Activated CD8-positive, alpha-beta memory T cell treated with anti-CD3 and anti-CD28 coated beads, Interleukin-2, amount 10 ng/mL, durations not matched to agents 7 days and 5 days (primary cell): ENCODE data around the gene FOXP4. TPM values are rescaled to one million over a fixed set of nuclear protein-coding genes. Genes with fewer than 3 reads are reported as not detected.
A peak's percentile ranks its signal among the peaks of the same experiment; 100 is the strongest.

Source experiments
- ATAC-seq: fragments of 150-1000 bp; cut with Tn5 transposase; one replicate; pipeline ENCODE4 v1.10.0; 2021; ENCODE audit warnings: moderate library complexity
- CTCF ChIA-PET: fragments of 350-600 bp; sonication (Branson Sonifier 250); formaldehyde crosslinking; loops from one replicate; lab custom pipeline; 2021; ENCODE audit warnings: antibody characterized with exemption; lab: Charles Lee
- DNase-seq: peaks from one replicate; pipeline ENCODE4 v3.0.0-alpha.2; 2020
- H3K27ac Mint-ChIP-seq: one replicate; pipeline ENCODE4 v1.8.0; 2021; ENCODE audit warnings: mild to moderate bottlenecking, mixed read lengths
- H3K27me3 Mint-ChIP-seq: one replicate; pipeline ENCODE4 v1.8.0; 2021; ENCODE audit warnings: mixed read lengths
- H3K36me3 Mint-ChIP-seq: one replicate; pipeline ENCODE4 v1.8.0; 2021; ENCODE audit warnings: mild to moderate bottlenecking, mixed read lengths
- H3K4me1 Mint-ChIP-seq: one replicate; pipeline ENCODE4 v1.8.0; 2021; ENCODE audit warnings: mixed read lengths
- H3K4me3 Mint-ChIP-seq: one replicate; pipeline ENCODE4 v1.8.0; 2021; ENCODE audit warnings: mild to moderate bottlenecking, moderate library complexity, mixed read lengths
- H3K9me3 Mint-ChIP-seq: one replicate; pipeline ENCODE4 v1.8.0; 2022; ENCODE audit warnings: low read depth, mixed read lengths
- total RNA-seq, 2 experiments: library from RNA; stranded (reverse); gene quantifications; one replicate each; pipeline ENCODE4 v1.2.3, GENCODE V29; 2021

FOXP4 gene
- total RNA-seq, 2 experiments from 2014 or later: 6.5 to 7.7 TPM

DNA sequence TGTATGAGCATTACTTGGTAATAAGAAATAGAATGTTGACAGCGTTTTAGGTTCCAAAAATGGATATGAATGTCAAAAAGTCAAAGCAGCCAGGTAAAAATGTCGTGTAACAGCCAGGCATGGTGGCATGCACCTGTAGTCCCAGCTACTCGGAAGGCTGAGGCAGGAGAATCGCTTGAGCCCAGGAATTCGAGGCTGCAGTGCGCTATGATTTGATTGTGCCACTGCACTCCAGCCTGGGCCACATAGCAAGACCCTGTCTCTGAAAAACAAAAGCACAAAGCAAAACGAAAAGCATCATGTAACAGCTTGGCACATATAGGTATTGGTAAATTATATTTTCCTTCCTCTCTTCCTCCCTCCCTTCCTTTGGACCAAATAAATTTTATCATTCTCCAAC, 16.2 kb upstream of the FOXP4 start:
- DNase-seq: no peak
- peaks cover 23% of the 10 kb centered on the region for H3K4me1 Mint-ChIP-seq
- H3K27me3 Mint-ChIP-seq: peaks cover 59% of the 10 kb centered on the region
- ATAC-seq: no peak
- no peak overlapping the region for H3K4me3 Mint-ChIP-seq
- CTCF ChIA-PET: interaction anchor here (0.8 kb wide), 1 partner anchor 161 kb away, joined by 3 read pairs; no protein-coding TSS in a partner anchor
- H3K36me3 Mint-ChIP-seq: no peaks in the 10 kb centered on the region
- no peaks in the 10 kb centered on the region for H3K9me3 Mint-ChIP-seq
- H3K27ac Mint-ChIP-seq: no peak overlapping the region

DNA sequence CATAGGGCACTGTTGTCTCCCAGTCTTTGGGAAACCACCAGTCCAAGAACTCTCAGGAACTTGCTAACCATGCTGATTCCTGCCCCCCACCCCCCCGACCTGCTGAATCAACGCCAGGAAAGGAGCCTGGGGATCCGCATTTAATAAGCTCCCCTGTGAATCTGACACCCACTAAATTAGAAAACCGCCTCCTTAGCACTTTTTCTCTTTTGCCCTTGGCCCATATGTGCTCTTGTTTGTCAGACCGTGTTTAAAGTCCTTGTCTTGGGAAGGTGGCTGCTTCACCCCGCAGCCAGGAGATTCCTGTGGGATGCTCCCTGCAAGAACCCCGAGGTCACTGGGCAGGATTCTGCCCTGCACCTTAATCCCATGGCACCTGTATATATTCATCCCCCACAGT, 15.7 kb upstream of the FOXP4 start:
- H3K4me3 Mint-ChIP-seq: no peak overlapping the region
- no peak overlapping the region for H3K27ac Mint-ChIP-seq
- ATAC-seq (no peak), DNase-seq (no peak)
- CTCF ChIA-PET: no interaction called here
- no peaks in the 10 kb centered on the region for H3K9me3 Mint-ChIP-seq
- H3K27me3 Mint-ChIP-seq: peaks cover 62% of the 10 kb centered on the region
- peaks cover 23% of the 10 kb centered on the region for H3K4me1 Mint-ChIP-seq
- no peaks in the 10 kb centered on the region for H3K36me3 Mint-ChIP-seq

DNA sequence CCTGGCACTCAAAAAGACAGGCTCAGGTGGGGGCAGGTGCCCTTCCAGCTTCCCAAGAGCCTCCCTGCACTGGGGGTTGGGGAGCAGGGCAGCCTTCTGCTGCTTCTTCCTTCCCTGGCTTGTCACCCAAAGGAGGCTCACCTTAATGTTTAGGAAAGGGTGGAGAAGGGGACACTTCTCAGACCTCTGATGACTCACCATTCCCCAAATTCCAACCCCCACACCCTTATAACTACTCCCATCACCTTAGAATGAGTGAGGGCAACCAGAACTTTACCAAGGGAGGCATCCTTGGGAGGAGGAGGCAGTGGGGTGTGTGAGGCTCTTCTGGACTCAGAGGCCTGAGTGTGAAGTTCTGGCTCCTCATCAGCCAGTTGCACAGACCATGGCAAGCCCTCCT, 15.2 kb upstream of the FOXP4 start:
- CTCF ChIA-PET: interaction anchor here (1.2 kb wide), 1 partner anchor 152 kb away, joined by 3 read pairs; no protein-coding TSS in a partner anchor
- H3K27ac Mint-ChIP-seq: no peak overlapping the region
- H3K4me1 Mint-ChIP-seq: peaks cover 23% of the 10 kb centered on the region
- no peak for ATAC-seq
- DNase-seq: no peak
- H3K36me3 Mint-ChIP-seq: no peaks in the 10 kb centered on the region
- no peaks in the 10 kb centered on the region for H3K9me3 Mint-ChIP-seq
- peaks cover 65% of the 10 kb centered on the region for H3K27me3 Mint-ChIP-seq
- no peak overlapping the region for H3K4me3 Mint-ChIP-seq

DNA sequence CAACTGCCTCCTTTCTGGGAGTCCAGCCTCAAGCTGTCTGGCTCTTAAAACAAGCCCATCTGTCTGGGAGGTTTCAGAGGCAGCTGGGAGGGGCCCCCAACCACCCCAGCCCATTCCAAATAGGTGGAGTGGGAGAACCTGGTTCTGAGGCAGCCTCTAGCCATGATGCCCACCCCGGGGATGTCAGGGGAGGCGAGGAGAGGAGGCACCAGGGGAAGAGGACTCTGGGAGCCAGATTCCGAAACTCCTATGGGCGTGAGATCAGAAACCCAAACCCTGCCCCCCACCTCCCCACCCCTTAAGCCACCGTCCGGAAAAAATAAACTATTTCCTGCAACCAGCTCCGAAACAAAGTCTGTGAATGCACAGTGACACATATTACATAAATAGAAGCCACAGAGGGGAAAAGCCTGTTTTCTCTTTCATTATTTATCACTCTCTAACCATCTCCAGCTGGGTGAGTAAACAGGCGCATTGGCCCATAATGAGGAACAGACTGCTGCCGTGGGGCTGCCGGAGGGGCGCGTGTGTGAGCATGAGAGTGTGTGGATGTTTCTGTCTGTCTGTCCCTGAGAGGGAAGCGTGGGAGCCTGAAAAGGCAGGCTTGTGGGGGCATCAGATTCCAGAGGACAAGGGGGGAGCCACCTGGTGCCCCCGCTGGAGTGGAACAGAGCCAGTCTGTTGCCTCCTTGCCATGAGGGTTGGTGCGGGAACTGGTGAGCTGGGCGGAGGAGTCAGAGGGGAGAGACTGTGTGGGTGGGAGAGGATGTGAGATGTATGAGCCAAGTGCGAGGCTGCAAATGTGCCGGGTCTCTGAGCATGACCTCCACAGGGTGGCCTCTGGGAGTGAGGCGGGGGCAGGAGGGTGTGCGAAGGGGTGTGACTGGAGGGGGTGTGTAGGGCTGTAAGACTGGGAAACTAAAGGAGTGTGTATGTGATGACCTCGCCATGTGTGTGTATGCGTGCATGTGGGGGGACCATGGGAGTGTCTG, 14.3 kb upstream of the FOXP4 start:
- H3K27ac Mint-ChIP-seq: peak overlapping the region; percentile 4
- no peaks in the 10 kb centered on the region for H3K36me3 Mint-ChIP-seq
- DNase-seq (peak; percentile 77), ATAC-seq (peak; percentile 88)
- CTCF ChIA-PET: interaction anchor here (1.2 to 1.8 kb wide), 2 partner anchors 29 to 152 kb away, joined by 3 to 6 read pairs; no protein-coding TSS in a partner anchor
- no peaks in the 10 kb centered on the region for H3K9me3 Mint-ChIP-seq
- peak overlapping the region; percentile 9 for H3K4me3 Mint-ChIP-seq
- peaks cover 23% of the 10 kb centered on the region for H3K4me1 Mint-ChIP-seq
- peaks cover 71% of the 10 kb centered on the region for H3K27me3 Mint-ChIP-seq

DNA sequence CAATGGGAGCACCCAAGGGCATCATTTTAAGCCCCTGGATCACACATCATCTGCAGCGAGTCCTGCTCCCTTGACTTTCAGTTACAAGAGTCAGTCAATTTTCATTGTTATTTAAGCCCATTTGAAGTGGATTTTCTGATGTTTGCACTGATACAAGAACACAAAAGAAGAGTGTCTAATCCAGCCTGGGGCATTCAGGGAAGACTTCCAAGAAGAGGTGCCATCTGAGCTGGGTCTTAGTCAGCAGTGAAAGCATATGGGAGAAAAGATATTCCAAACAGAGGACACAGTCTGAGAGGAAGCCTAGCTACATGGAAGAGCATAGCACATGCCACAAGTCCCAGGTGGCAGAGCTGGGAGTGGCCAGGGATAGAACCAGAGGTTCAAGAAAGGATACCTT, 10.4 kb upstream of the FOXP4 start:
- peaks cover 23% of the 10 kb centered on the region for H3K4me1 Mint-ChIP-seq
- H3K36me3 Mint-ChIP-seq: no peaks in the 10 kb centered on the region
- peaks cover 80% of the 10 kb centered on the region for H3K27me3 Mint-ChIP-seq
- H3K4me3 Mint-ChIP-seq: no peak overlapping the region
- no peaks in the 10 kb centered on the region for H3K9me3 Mint-ChIP-seq
- ATAC-seq: no peak
- H3K27ac Mint-ChIP-seq: no peak overlapping the region
- no peak for DNase-seq
- CTCF ChIA-PET: no interaction called here

DNA sequence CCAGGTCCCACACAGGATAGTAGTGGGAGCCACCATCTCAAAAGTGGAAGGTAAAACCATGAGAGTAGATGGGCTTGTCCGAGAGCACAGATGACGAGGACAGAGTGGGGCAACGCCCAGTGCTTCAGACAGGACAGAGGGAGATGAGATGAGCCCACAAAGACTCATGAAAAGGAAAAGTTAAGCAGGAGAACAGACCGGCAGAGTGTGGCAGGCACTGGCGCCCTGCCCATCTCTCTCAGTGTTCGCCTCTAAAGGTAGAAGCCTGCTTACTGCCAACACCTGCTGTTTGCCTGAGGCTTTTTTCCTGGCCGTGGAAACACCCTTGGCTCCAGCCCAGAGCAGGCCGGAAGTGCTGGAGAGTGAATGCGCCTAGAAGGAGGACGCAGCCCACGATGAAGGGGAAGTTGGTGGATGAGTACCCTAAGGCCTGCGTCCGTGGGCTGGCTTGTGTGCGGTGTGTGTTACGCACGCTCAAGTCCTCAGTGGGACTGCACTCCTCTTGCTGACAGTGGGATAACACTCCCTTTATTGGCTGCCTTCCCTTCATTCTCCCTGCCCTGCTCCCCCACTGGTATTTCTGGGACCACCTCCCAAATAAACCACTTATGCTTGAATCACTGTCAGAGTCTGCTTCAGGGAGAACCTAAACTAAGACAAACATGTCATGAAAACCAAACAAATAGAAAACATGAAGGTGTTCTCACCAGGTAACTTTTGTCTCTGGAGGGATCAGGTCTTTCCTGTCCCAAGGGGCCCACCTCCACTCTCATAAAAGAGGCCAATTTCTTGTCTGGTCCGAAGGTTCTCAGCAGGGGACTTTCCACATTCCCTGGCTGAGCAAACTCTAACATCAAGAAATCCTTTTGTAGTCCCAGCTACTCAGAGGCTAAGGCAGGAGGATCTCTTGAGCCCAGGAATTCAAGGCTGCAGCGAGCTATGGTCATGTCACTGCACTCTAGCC, 9.1 kb upstream of the FOXP4 start:
- H3K4me3 Mint-ChIP-seq: no peak overlapping the region
- H3K36me3 Mint-ChIP-seq: no peaks in the 10 kb centered on the region
- peaks cover 83% of the 10 kb centered on the region for H3K27me3 Mint-ChIP-seq
- H3K27ac Mint-ChIP-seq: no peak overlapping the region
- DNase-seq: no peak
- H3K9me3 Mint-ChIP-seq: no peaks in the 10 kb centered on the region
- CTCF ChIA-PET: no interaction called here
- no peak for ATAC-seq
- H3K4me1 Mint-ChIP-seq: peaks cover 11% of the 10 kb centered on the region

DNA sequence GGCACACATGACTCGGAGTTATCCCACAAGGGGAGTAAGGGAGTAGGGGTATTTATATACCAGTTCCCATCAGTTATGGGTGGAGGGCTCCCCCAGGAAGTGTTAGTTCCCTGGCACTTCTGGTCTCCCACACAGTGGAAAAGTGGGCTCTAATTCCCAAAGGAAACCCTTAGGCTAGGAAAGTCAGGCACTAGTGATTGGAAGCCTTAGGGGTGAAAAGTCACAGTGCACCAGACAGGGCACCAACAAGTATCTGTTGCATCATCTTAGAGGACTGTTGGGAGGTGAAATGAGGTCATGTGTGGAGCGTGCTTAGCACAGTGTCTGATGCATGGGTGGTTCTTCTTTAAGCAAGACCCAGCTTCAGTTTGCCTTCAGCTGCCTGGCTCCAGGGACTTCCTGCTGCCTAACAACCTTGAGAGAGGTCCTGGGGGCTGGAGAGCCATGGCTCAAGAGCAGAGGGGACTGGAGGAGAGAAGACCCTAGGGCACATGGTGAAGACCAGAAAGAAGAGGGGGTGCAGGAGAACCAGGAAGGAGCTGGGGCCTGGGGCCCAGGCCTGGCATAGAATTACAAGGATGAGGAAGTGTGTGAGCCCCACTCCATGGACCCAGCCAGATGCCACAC, 7.5 kb upstream of the FOXP4 start:
- ATAC-seq: no peak
- CTCF ChIA-PET: interaction anchor here (0.6 kb wide), 1 partner anchor 105 kb away, joined by 3 read pairs; no protein-coding TSS in a partner anchor
- Mint-ChIP-seq H3K27ac (no peak overlapping the region), H3K4me3 (no peak overlapping the region), H3K27me3 (peaks cover 76% of the 10 kb centered on the region), H3K36me3 (no peaks in the 10 kb centered on the region), H3K9me3 (no peaks in the 10 kb centered on the region), H3K4me1 (no peaks in the 10 kb centered on the region)
- no peak for DNase-seq

DNA sequence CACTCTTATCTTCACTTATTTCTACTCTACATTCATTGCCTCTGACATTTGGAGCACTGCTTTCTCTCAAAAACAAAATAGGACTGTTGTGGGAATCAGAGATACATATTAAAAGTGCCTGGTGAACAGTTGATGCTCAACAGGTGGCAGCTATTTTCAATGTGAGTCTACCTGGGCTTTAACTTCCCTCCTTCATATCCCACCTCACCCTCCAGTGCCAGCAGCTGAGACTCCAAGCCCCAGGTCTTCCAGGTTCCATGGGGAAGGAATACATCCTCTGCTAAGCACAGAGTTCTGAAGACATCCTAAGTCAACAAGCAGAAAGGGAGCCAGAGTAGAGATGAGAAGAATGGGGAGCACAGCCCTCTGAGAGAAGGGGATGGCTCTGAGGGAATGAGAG, 7.0 kb upstream of the FOXP4 start:
- peaks cover 78% of the 10 kb centered on the region for H3K27me3 Mint-ChIP-seq

DNA sequence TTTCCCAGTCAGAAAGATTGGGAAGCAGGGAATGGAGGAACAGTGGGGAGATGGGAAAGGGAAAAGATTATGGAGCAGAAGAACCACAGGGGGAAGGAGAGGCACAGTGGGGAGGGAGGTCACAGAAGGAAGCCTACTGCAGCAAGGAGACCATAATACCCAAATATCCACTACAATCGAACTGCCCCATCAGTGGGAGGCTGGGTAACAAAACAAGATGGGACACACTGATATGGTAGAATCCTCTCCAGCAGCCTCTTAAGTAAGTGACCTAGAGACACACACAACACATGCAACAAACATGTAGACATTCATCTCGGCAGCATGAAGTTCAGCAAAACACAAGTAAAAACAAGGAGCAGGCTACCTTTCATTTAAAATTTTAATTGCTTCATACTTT, 4.8 kb upstream of the FOXP4 start:
- DNase-seq (no peak), ATAC-seq (no peak)
- Mint-ChIP-seq H3K27me3 (peaks cover 73% of the 10 kb centered on the region), H3K4me1 (peaks cover 8% of the 10 kb centered on the region), H3K36me3 (no peaks in the 10 kb centered on the region), H3K27ac (no peak overlapping the region), H3K4me3 (no peak overlapping the region), H3K9me3 (no peaks in the 10 kb centered on the region)
- CTCF ChIA-PET: no interaction called here

More for the DNA sequence above, 7.0 kb upstream of the FOXP4 start:
- H3K27ac Mint-ChIP-seq: no peak overlapping the region
- no peaks in the 10 kb centered on the region for H3K4me1 Mint-ChIP-seq
- DNase-seq (no peak), ATAC-seq (no peak)
- CTCF ChIA-PET: interaction anchor here (0.6 kb wide), 1 partner anchor 106 kb away, joined by 3 read pairs; no protein-coding TSS in a partner anchor
- H3K36me3 Mint-ChIP-seq: no peaks in the 10 kb centered on the region
- no peak overlapping the region for H3K4me3 Mint-ChIP-seq
- H3K9me3 Mint-ChIP-seq: no peaks in the 10 kb centered on the region

DNA sequence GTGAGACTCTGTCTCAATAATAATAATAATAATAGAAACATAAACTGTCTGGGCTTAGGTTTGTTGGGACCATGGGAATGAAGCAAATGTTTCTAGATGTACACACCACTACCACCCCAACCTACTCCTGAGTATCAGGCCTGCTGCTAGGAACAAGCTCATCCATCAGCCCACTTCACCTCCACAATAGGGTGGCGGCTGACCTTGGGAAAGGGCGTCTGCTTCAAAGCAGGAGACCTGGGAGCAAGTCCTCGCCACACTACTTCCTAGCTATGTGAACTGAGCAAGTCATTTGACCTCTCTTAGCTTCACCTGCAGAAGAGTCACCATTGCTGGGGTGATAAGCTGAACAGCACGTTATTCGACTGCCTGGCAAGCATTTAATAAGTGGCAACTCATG, 3.1 kb upstream of the FOXP4 start:
- no peaks in the 10 kb centered on the region for H3K36me3 Mint-ChIP-seq
- peaks cover 68% of the 10 kb centered on the region for H3K27me3 Mint-ChIP-seq
- no peaks in the 10 kb centered on the region for H3K9me3 Mint-ChIP-seq
- CTCF ChIA-PET: interaction anchor here (1.0 kb wide), 1 partner anchor 60 kb away, joined by 3 read pairs; no protein-coding TSS in a partner anchor
- ATAC-seq (no peak), DNase-seq (no peak)
- H3K4me3 Mint-ChIP-seq: no peak overlapping the region
- H3K4me1 Mint-ChIP-seq: peaks cover 12% of the 10 kb centered on the region
- H3K27ac Mint-ChIP-seq: no peak overlapping the region

DNA sequence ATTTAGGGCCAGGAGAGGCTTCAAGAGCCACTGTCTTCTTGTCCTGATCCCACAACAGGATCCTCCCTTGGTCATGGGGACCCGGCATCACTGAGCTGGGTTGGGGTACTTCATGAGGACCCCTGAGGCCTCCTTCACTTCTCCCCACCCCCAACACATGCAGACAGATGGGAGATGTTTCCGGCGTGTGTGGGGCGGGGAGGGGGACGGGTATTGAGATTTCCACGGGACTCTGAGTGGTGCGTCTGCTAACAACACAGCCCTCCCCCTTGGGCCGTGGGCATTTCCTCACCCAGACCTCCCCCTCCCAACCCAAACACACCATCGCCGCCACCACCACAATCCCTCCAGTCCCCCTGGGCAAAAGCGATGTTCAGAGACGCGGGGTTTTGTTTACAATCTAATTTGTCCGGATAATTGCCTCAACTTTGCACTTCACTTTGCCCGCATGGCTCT, 906 bp upstream of the FOXP4 start:
- H3K36me3 Mint-ChIP-seq: no peaks in the 10 kb centered on the region
- H3K27ac Mint-ChIP-seq: no peak overlapping the region
- DNase-seq (no peak), ATAC-seq (no peak)
- H3K9me3 Mint-ChIP-seq: no peaks in the 10 kb centered on the region
- H3K4me3 Mint-ChIP-seq: peak overlapping the region; percentile 25
- CTCF ChIA-PET: interaction anchor here (1.7 kb wide), 1 partner anchor 120 kb away, joined by 4 read pairs; no protein-coding TSS in a partner anchor
- peaks cover 20% of the 10 kb centered on the region for H3K4me1 Mint-ChIP-seq
- peaks cover 66% of the 10 kb centered on the region for H3K27me3 Mint-ChIP-seq

DNA sequence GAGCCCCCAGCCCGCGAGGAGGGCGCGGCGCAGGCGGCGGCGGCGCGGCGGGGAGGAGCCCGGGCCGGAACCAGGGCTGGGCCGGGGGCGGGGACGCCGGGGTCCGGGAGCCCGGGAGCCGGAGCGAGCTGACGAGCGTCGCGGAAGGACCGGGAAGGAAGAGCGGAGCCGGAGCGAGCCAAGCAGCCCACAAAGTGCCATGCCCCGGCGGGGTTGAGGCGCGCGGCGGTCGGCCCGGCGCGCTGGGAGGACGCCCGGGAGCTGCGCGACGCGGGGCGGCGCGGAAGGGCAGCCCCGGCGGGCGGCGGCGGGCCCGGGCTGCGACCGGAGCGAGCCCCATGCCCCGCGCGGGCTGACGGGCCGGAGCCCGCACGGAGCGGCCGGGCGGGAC, 289 bp downstream of the FOXP4 start:
- no peaks in the 10 kb centered on the region for H3K36me3 Mint-ChIP-seq
- no peak for DNase-seq
- peak; percentile 73 for ATAC-seq
- no peak overlapping the region for H3K4me3 Mint-ChIP-seq
- peaks cover 20% of the 10 kb centered on the region for H3K4me1 Mint-ChIP-seq
- peaks cover 65% of the 10 kb centered on the region for H3K27me3 Mint-ChIP-seq
- CTCF ChIA-PET: interaction anchor here (1.0 to 1.2 kb wide), 2 partner anchors 124 to 208 kb away, joined by 3 read pairs; no protein-coding TSS in a partner anchor
- H3K27ac Mint-ChIP-seq: no peak overlapping the region
- H3K9me3 Mint-ChIP-seq: no peaks in the 10 kb centered on the region
